MCF 10A (cell line): Measurements from ENCODE around the gene UCK2. TPM values are rescaled to one million over a fixed set of nuclear protein-coding genes. Genes with fewer than 3 reads are reported as not detected.
A peak's percentile ranks its signal among the peaks of the same experiment; 100 is the strongest.

ENCODE experiments used
- BruUV-seq: library from RNA; stranded (reverse); fragments of 400-500 nt; replicated peaks from 2 replicates; lab custom pipeline; 2021; lab: Mats Ljungman, UMichigan
- CTCF ChIA-PET: fragments of 300-600 bp; sonication (Branson Sonifier 250); formaldehyde crosslinking; extraction: SDS; loops from one replicate; lab custom pipeline; 2021; ENCODE audit warnings: antibody characterized with exemption, inconsistent platforms; lab: Yijun Ruan, JAX
- POLR2A ChIA-PET: fragments of 300-600, 350-650 bp; sonication (Branson Sonifier 250); formaldehyde crosslinking; extraction: SDS; loops from one replicate; lab custom pipeline; 2020; ENCODE audit warnings: antibody characterized with exemption, inconsistent platforms; lab: Yijun Ruan, JAX
- DNase-seq: peaks from one replicate; pipeline ENCODE4 v3.0.0-alpha.2; 2018; ENCODE audit not compliant: unreplicated experiment
- H3K27ac Mint-ChIP-seq: one replicate; pipeline ENCODE4 v1.8.0; 2022; ENCODE audit warnings: mild to moderate bottlenecking, low read depth, mixed read lengths; ENCODE audit not compliant: unreplicated experiment
- H3K27me3 Mint-ChIP-seq: one replicate; pipeline ENCODE4 v1.8.0; 2022; ENCODE audit warnings: mixed read lengths; ENCODE audit not compliant: insufficient read depth, unreplicated experiment
- H3K36me3 Mint-ChIP-seq: one replicate; pipeline ENCODE4 v1.8.0; 2022; ENCODE audit warnings: mild to moderate bottlenecking, moderate library complexity, mixed read lengths; ENCODE audit not compliant: insufficient read depth, unreplicated experiment
- H3K4me1 Mint-ChIP-seq: one replicate; pipeline ENCODE4 v1.8.0; 2022; ENCODE audit warnings: mixed read lengths; ENCODE audit not compliant: insufficient read depth, unreplicated experiment
- H3K4me3 Mint-ChIP-seq: one replicate; pipeline ENCODE4 v1.8.0; 2022; ENCODE audit warnings: mild to moderate bottlenecking, moderate library complexity, mixed read lengths; ENCODE audit not compliant: unreplicated experiment
- H3K9me3 Mint-ChIP-seq: one replicate; pipeline ENCODE4 v1.8.0; 2022; ENCODE audit warnings: mixed read lengths; ENCODE audit not compliant: unreplicated experiment
- intact Hi-C: fragments of 100-400 bp; cut with micrococcal nuclease; formaldehyde crosslinking; loops from 2 replicates; pipeline ENCODE4 v1.14.1; 2022
- total RNA-seq: library from RNA; stranded (reverse); gene quantifications from 2 replicates; pipeline ENCODE4 v1.2.3, GENCODE V29; 2022
- TF ChIP-seq, protein P1 (sequence below): fragments of 200-600 bp; IDR thresholded peaks from one replicate; pipeline ENCODE4 v1.8.0; 2022; ENCODE audit warnings: antibody characterized with exemption, mild to moderate bottlenecking; ENCODE audit not compliant: unreplicated experiment

UCK2 gene
- total RNA-seq, 1 experiment from 2014 or later = 144 TPM

DNA sequence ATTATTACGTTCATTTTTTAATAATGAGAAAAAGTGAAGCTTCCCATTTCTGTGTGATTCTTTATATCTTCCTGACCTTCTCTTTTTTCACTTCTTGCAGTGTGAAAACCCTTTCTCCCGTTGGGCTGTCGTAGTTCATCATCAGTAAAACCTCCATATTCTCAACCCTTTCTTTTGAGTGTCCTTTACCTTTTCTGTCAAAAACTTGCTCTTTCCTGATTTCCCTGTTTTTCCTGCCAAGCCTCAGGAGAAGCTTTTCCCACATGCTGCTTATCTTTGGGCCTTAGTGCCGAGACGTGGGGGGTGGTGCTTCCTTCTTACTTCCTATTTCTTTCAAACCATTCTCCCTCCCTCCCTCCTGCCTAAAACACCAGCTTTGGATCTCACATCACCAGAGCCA, 46.1 kb downstream of the UCK2 start:
- CTCF ChIA-PET = interaction anchor here (0.6 to 4.2 kb wide), 9 partner anchors 8 to 58 kb away, joined by 3 to 36 read pairs (median 5); no protein-coding TSS in a partner anchor
- BruUV-seq = no TSS peak
- peaks cover 7% of the 10 kb centered on the region for H3K9me3 Mint-ChIP-seq
- DNase-seq = no peak
- POLR2A ChIA-PET = interaction anchor here (0.6 to 2.9 kb wide), 6 partner anchors 10 to 52 kb away, joined by 3 to 11 read pairs (median 4); no protein-coding TSS in a partner anchor
- TF ChIP-seq, protein P1, sequence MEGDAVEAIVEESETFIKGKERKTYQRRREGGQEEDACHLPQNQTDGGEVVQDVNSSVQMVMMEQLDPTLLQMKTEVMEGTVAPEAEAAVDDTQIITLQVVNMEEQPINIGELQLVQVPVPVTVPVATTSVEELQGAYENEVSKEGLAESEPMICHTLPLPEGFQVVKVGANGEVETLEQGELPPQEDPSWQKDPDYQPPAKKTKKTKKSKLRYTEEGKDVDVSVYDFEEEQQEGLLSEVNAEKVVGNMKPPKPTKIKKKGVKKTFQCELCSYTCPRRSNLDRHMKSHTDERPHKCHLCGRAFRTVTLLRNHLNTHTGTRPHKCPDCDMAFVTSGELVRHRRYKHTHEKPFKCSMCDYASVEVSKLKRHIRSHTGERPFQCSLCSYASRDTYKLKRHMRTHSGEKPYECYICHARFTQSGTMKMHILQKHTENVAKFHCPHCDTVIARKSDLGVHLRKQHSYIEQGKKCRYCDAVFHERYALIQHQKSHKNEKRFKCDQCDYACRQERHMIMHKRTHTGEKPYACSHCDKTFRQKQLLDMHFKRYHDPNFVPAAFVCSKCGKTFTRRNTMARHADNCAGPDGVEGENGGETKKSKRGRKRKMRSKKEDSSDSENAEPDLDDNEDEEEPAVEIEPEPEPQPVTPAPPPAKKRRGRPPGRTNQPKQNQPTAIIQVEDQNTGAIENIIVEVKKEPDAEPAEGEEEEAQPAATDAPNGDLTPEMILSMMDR = no peak
- H3K36me3 Mint-ChIP-seq = peaks cover 12% of the 10 kb centered on the region
- H3K4me3 Mint-ChIP-seq = no peak overlapping the region
- no peak overlapping the region for H3K27ac Mint-ChIP-seq
- H3K27me3 Mint-ChIP-seq = no peaks in the 10 kb centered on the region
- H3K4me1 Mint-ChIP-seq = peaks cover 30% of the 10 kb centered on the region
- intact Hi-C loops = no loop called here

DNA sequence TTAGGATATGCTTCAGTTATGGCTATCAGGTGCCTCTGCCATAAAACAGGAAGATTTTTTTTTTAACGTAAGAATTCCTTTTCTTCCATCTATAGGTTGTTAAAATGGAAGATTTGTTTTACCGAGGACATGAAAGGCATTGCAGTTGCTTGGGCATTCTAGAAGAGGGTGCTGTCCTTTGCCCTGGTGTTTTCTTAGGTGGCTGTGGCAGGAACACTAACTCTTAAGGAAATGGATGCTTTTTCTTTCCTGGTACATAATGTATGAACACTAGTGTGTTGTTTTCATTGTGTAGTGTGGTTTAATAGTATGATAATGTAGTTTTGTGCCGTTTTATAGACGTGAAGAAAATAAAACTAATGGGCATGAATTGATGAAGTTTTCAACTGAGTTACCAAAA, 47.2 kb downstream of the UCK2 start:
- H3K36me3 Mint-ChIP-seq = peaks cover 15% of the 10 kb centered on the region
- no TSS peak for BruUV-seq
- no peaks in the 10 kb centered on the region for H3K27me3 Mint-ChIP-seq
- CTCF ChIA-PET = interaction anchor here (0.6 to 1.5 kb wide), 4 partner anchors 20 to 1455 kb away, joined by 3 to 6 read pairs (median 4); partner anchors contain the start of gene TMCO1
- TF ChIP-seq, protein P1 = no peak
- peaks cover 7% of the 10 kb centered on the region for H3K9me3 Mint-ChIP-seq
- H3K4me1 Mint-ChIP-seq = peaks cover 27% of the 10 kb centered on the region
- intact Hi-C loops = no loop called here
- POLR2A ChIA-PET = interaction anchor here (0.6 kb wide), 1 partner anchor 15 kb away, joined by 3 read pairs; no protein-coding TSS in a partner anchor
- no peak overlapping the region for H3K4me3 Mint-ChIP-seq
- DNase-seq = no peak
- peak overlapping the region; percentile 62 for H3K27ac Mint-ChIP-seq

DNA sequence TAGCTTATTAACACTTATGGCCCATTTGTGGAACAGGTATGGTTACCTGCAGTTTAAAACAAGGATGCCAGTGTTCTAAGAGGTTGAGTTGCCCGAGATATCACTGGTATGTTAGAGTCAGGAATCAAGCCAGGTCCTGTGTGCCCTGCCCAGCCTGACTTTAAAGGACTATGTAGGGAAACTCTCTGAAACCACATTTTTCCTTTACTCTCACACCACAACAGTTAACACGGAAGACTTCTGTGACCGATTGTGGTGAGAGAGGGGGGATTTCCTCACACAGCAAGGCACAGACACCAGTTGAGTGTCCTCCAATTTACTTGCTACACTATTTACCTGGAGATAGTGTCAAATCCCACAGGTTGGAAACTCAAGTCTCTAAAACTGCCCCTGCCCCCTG, 47.8 kb downstream of the UCK2 start:
- no peaks in the 10 kb centered on the region for H3K27me3 Mint-ChIP-seq
- H3K9me3 Mint-ChIP-seq = peaks cover 7% of the 10 kb centered on the region
- DNase-seq = no peak
- H3K36me3 Mint-ChIP-seq = peaks cover 15% of the 10 kb centered on the region
- TF ChIP-seq, protein P1 = no peak
- H3K4me1 Mint-ChIP-seq = peaks cover 32% of the 10 kb centered on the region
- no TSS peak for BruUV-seq
- H3K4me3 Mint-ChIP-seq = no peak overlapping the region
- H3K27ac Mint-ChIP-seq = peak overlapping the region; percentile 62
- intact Hi-C loops = no loop called here
- ChIA-PET POLR2A (interaction anchor here (0.6 kb wide), 1 partner anchor 16 kb away, joined by 3 read pairs; no protein-coding TSS in a partner anchor), CTCF (interaction anchor here (0.6 to 1.5 kb wide), 3 partner anchors 106 to 1454 kb away, joined by 3 to 6 read pairs (median 5); partner anchors contain the start of gene TMCO1)

DNA sequence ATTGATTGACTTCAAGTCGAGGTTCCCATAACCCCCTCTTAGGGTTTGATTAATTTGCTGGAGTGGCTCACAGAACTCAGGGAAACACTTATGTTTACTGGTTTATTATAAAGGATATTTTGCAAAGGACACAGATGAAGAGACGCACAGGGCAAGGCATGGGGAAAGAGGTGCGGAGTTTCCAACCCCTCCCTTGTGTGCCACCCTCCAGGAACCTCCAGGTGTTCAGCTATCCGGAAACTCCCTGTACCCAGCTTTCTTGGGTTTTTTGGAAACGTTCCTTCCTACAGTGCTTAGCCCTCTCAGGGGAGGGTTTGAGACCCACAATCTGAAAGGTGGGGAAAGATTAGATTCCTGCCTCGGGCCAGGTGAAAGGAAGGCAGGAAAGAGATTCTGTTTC, 48.2 kb downstream of the UCK2 start:
- intact Hi-C loops = no loop called here
- BruUV-seq = no TSS peak
- Mint-ChIP-seq H3K4me1 (peaks cover 37% of the 10 kb centered on the region), H3K4me3 (no peak overlapping the region), H3K27me3 (no peaks in the 10 kb centered on the region), H3K27ac (peak overlapping the region; percentile 62), H3K36me3 (peaks cover 15% of the 10 kb centered on the region), H3K9me3 (peaks cover 7% of the 10 kb centered on the region)
- ChIA-PET CTCF (interaction anchor here (1.5 kb wide), 1 partner anchor 106 kb away, joined by 6 read pairs; the partner anchor contains the start of gene TMCO1), POLR2A (no interaction called here)
- DNase-seq = no peak
- TF ChIP-seq, protein P1 = no peak
